ENCODE data around the gene CLSTN2.

The CLSTN2 gene

GRCh38 chr3:139941580-139941979, 6.6 kb downstream of the CLSTN2 start:
- DNase-seq (ENCODE audit: low read depth, low spot score) = no peak

- DNase-seq (ENCODE audit: low read depth, low spot score) = no peak
Measured at GRCh38 chr3:139944256-139944910, 9.4 kb downstream of the CLSTN2 start.

GRCh38 chr3:139945386-139945785, 10.4 kb downstream of the CLSTN2 start:
- no peak for DNase-seq (ENCODE audit: low read depth, low spot score)

GRCh38 chr3:139945942-139946341, 11.0 kb downstream of the CLSTN2 start:
- no peak for DNase-seq (ENCODE audit: low read depth, low spot score)

- no peak for DNase-seq (ENCODE audit: low read depth, low spot score)
Measured at GRCh38 chr3:139948467-139948866, 13.5 kb downstream of the CLSTN2 start.

GRCh38 chr3:139948898-139949297, 13.9 kb downstream of the CLSTN2 start:
- DNase-seq (ENCODE audit: low read depth, low spot score) = no peak

- DNase-seq (ENCODE audit: low read depth, low spot score) = no peak
Measured at GRCh38 chr3:139953131-139953910, 18.3 kb downstream of the CLSTN2 start.

- no peak for DNase-seq (ENCODE audit: low read depth, low spot score)
Measured at GRCh38 chr3:139954146-139954860, 19.3 kb downstream of the CLSTN2 start.

- DNase-seq (ENCODE audit: low read depth, low spot score) = no peak
Measured at GRCh38 chr3:139957844-139958243, 22.9 kb downstream of the CLSTN2 start.

GRCh38 chr3:139969386-139969785, 34.4 kb downstream of the CLSTN2 start:
- no peak for DNase-seq (ENCODE audit: low read depth, low spot score)

GRCh38 chr3:139970526-139970925, 35.5 kb downstream of the CLSTN2 start:
- no peak for DNase-seq (ENCODE audit: low read depth, low spot score)

GRCh38 chr3:139974809-139975425, 39.9 kb downstream of the CLSTN2 start:
- no peak for DNase-seq (ENCODE audit: low read depth, low spot score)

GRCh38 chr3:139975594-139976365, 40.8 kb downstream of the CLSTN2 start:
- DNase-seq (ENCODE audit: low read depth, low spot score) = peak; percentile 11

- DNase-seq (ENCODE audit: low read depth, low spot score) = no peak
Measured at GRCh38 chr3:139978966-139979365, 44.0 kb downstream of the CLSTN2 start.

- no peak for DNase-seq (ENCODE audit: low read depth, low spot score)
Measured at GRCh38 chr3:139979991-139980390, 45.0 kb downstream of the CLSTN2 start.

- DNase-seq (ENCODE audit: low read depth, low spot score) = no peak
Measured at GRCh38 chr3:139982404-139982803, 47.4 kb downstream of the CLSTN2 start.

GRCh38 chr3:139985576-139985975, 50.6 kb downstream of the CLSTN2 start:
- no peak for DNase-seq (ENCODE audit: low read depth, low spot score)

- no peak for DNase-seq (ENCODE audit: low read depth, low spot score)
Measured at GRCh38 chr3:139987908-139988307, 52.9 kb downstream of the CLSTN2 start.

GRCh38 chr3:139988472-139989156, 53.6 kb downstream of the CLSTN2 start:
- DNase-seq (ENCODE audit: low read depth, low spot score) = no peak

GRCh38 chr3:139994891-139995290, 59.9 kb downstream of the CLSTN2 start:
- no peak for DNase-seq (ENCODE audit: low read depth, low spot score)

- DNase-seq (ENCODE audit: low read depth, low spot score) = no peak
Measured at GRCh38 chr3:140004271-140004670, 69.3 kb downstream of the CLSTN2 start.
